HEK293 (cell line): ENCODE results near the gene CP.

Source experiments
- CTCF ChIA-PET: fragments of 350-600 bp; formaldehyde crosslinking; extraction: SDS; loops from one replicate; lab custom pipeline; 2021; ENCODE audit warnings: antibody characterized with exemption; lab: Yijun Ruan, JAX
- POLR2A ChIA-PET: fragments of 300-600 bp; formaldehyde crosslinking; extraction: SDS; loops from one replicate; lab custom pipeline; 2020; ENCODE audit warnings: antibody characterized with exemption, inconsistent platforms; lab: Yijun Ruan, JAX
- H3K27ac ChIP-seq: fragments of 200-500 bp; sonication (Bioruptor generic); 2 replicates; pipeline ENCODE4 v1.5.1; 2014; ENCODE audit warnings: low read depth, low read length, control low read depth, inconsistent platforms; ENCODE audit errors: extremely low read depth
- H3K36me3 ChIP-seq, 2 experiments: fragments of 200-500 bp in 1 of 2; sonication (Bioruptor generic) in 1 of 2; 1 replicate in 1 of 2; 2 replicates in 1 of 2; pipeline ENCODE4 v1.5.1; 2014 to 2017; ENCODE audit warnings: inconsistent platforms in 2 of 2, low read length in 2 of 2; ENCODE audit not compliant: control insufficient read depth in 2 of 2, insufficient read depth in 1 of 2
- H3K4me1 ChIP-seq: fragments of 200-500 bp; sonication (Bioruptor generic); 2 replicates; pipeline ENCODE4 v1.5.1; 2014; ENCODE audit warnings: mild to moderate bottlenecking, low read length, inconsistent platforms; ENCODE audit not compliant: control insufficient read depth, insufficient read depth
- H3K4me3 ChIP-seq: 2 replicates; pipeline ENCODE4 v1.5.1; 2011; ENCODE audit warnings: low read depth, mild to moderate bottlenecking, control low read depth, low read length, moderate library complexity
- H3K9me3 ChIP-seq: fragments of 200-500 bp; sonication (Bioruptor generic); 2 replicates; pipeline ENCODE4 v1.5.1; 2014; ENCODE audit warnings: low read depth, low read length, inconsistent platforms; ENCODE audit not compliant: control insufficient read depth, insufficient read depth
- BCL11A ChIP-seq: fragments of 450-650 bp; formaldehyde crosslinking; IDR thresholded peaks from 2 replicates; pipeline ENCODE4 v1.5.1; 2016; ENCODE audit warnings: low read depth, missing biosample characterization, missing genetic modification characterization
- EGR2 ChIP-seq: fragments of 450-650 bp; formaldehyde crosslinking; IDR thresholded peaks from 2 replicates; pipeline ENCODE4 v1.5.1; 2016; ENCODE audit warnings: low read depth, missing biosample characterization, missing genetic modification characterization
- GLIS2 ChIP-seq: fragments of 450-650 bp; formaldehyde crosslinking; IDR thresholded peaks from 2 replicates; pipeline ENCODE4 v1.5.1; 2016; ENCODE audit warnings: missing biosample characterization, missing genetic modification characterization
- MYNN ChIP-seq: fragments of 450-650 bp; formaldehyde crosslinking; IDR thresholded peaks from 2 replicates; pipeline ENCODE4 v1.5.1; 2016; ENCODE audit warnings: missing biosample characterization, missing genetic modification characterization, borderline replicate concordance
- RBAK ChIP-seq: fragments of 450-650 bp; formaldehyde crosslinking; IDR thresholded peaks from 2 replicates; pipeline ENCODE4 v1.5.1; 2016; ENCODE audit warnings: missing biosample characterization, missing genetic modification characterization
- REST ChIP-seq: fragments of 450-650 bp; formaldehyde crosslinking; IDR thresholded peaks from 2 replicates; pipeline ENCODE4 v1.5.1; 2016; ENCODE audit warnings: missing biosample characterization, missing genetic modification characterization
- SCRT1 ChIP-seq: fragments of 450-650 bp; formaldehyde crosslinking; IDR thresholded peaks from 2 replicates; pipeline ENCODE4 v1.5.1; 2016; ENCODE audit warnings: missing biosample characterization, missing genetic modification characterization, borderline replicate concordance
- WT1 ChIP-seq: fragments of 450-650 bp; formaldehyde crosslinking; IDR thresholded peaks from 2 replicates; pipeline ENCODE4 v1.5.1; 2016; ENCODE audit warnings: missing biosample characterization, missing genetic modification characterization
- ZBTB21 ChIP-seq: fragments of 450-650 bp; formaldehyde crosslinking; IDR thresholded peaks from 2 replicates; pipeline ENCODE4 v1.5.1; 2017; ENCODE audit warnings: missing biosample characterization, missing genetic modification characterization
- ZBTB8A ChIP-seq: fragments of 450-650 bp; formaldehyde crosslinking; IDR thresholded peaks from 2 replicates; pipeline ENCODE4 v1.5.1; 2016; ENCODE audit warnings: missing biosample characterization, missing genetic modification characterization
- ZNF112 ChIP-seq: fragments of 450-650 bp; formaldehyde crosslinking; IDR thresholded peaks from 2 replicates; pipeline ENCODE4 v1.5.0; 2017; ENCODE audit warnings: missing biosample characterization, missing genetic modification characterization
- ZNF155 ChIP-seq: fragments of 450-650 bp; formaldehyde crosslinking; IDR thresholded peaks from 2 replicates; pipeline ENCODE4 v1.5.1; 2016; ENCODE audit warnings: missing biosample characterization, missing genetic modification characterization
- ZNF16 ChIP-seq: fragments of 450-650 bp; formaldehyde crosslinking; IDR thresholded peaks from 2 replicates; pipeline ENCODE4 v1.5.1; 2016; ENCODE audit warnings: low read depth, missing biosample characterization, missing genetic modification characterization
- ZNF169 ChIP-seq: fragments of 450-650 bp; formaldehyde crosslinking; IDR thresholded peaks from 2 replicates; pipeline ENCODE4 v1.5.1; 2016; ENCODE audit warnings: missing biosample characterization, missing genetic modification characterization
- ZNF175 ChIP-seq: fragments of 450-650 bp; formaldehyde crosslinking; IDR thresholded peaks from 2 replicates; pipeline ENCODE4 v1.5.1; 2016; ENCODE audit warnings: missing biosample characterization, missing genetic modification characterization
- ZNF19 ChIP-seq: fragments of 450-650 bp; formaldehyde crosslinking; IDR thresholded peaks from 2 replicates; pipeline ENCODE4; 2016; ENCODE audit warnings: missing biosample characterization, missing genetic modification characterization, low read depth
- ZNF239 ChIP-seq: fragments of 450-650 bp; formaldehyde crosslinking; IDR thresholded peaks from 2 replicates; pipeline ENCODE4 v1.5.1; 2016; ENCODE audit warnings: missing biosample characterization, missing genetic modification characterization
- ZNF280D ChIP-seq: fragments of 450-650 bp; formaldehyde crosslinking; IDR thresholded peaks from 2 replicates; pipeline ENCODE4 v1.5.1; 2016; ENCODE audit warnings: missing biosample characterization, missing genetic modification characterization
- ZNF292 ChIP-seq: fragments of 450-650 bp; formaldehyde crosslinking; IDR thresholded peaks from 2 replicates; pipeline ENCODE4 v1.5.1; 2016; ENCODE audit warnings: low read depth, missing biosample characterization, missing genetic modification characterization, borderline replicate concordance
- ZNF404 ChIP-seq: fragments of 450-650 bp; formaldehyde crosslinking; IDR thresholded peaks from 2 replicates; pipeline ENCODE4 v1.5.1; 2017; ENCODE audit warnings: missing biosample characterization, missing genetic modification characterization
- ZNF529 ChIP-seq: fragments of 450-650 bp; formaldehyde crosslinking; IDR thresholded peaks from 2 replicates; pipeline ENCODE4 v1.5.1; 2017; ENCODE audit warnings: missing genetic modification characterization, missing biosample characterization; ENCODE audit not compliant: insufficient replicate concordance
- ZNF544 ChIP-seq: fragments of 450-650 bp; formaldehyde crosslinking; IDR thresholded peaks from 2 replicates; pipeline ENCODE4 v1.5.0; 2017; ENCODE audit warnings: missing biosample characterization, missing genetic modification characterization
- ZNF610 ChIP-seq: fragments of 450-650 bp; formaldehyde crosslinking; IDR thresholded peaks from 2 replicates; pipeline ENCODE4 v1.5.1; 2016; ENCODE audit warnings: missing biosample characterization, missing genetic modification characterization, borderline replicate concordance
- ZNF658 ChIP-seq: fragments of 450-650 bp; formaldehyde crosslinking; IDR thresholded peaks from 2 replicates; pipeline ENCODE4; 2016; ENCODE audit warnings: missing biosample characterization, missing genetic modification characterization
- ZNF660 ChIP-seq: fragments of 450-650 bp; IDR thresholded peaks from 2 replicates; pipeline ENCODE4 v1.5.1; 2018; ENCODE audit warnings: missing biosample characterization, mild to moderate bottlenecking, missing genetic modification characterization
- ZNF76 ChIP-seq: fragments of 450-650 bp; formaldehyde crosslinking; IDR thresholded peaks from 2 replicates; pipeline ENCODE4; 2016; ENCODE audit warnings: low read depth, missing biosample characterization, missing genetic modification characterization, borderline replicate concordance
- TF ChIP-seq, protein P1 (sequence below): fragments of 450-650 bp; formaldehyde crosslinking; IDR thresholded peaks from 2 replicates; pipeline ENCODE4 v1.5.1; 2016; ENCODE audit warnings: missing biosample characterization, missing genetic modification characterization
- TF ChIP-seq, protein P2 (sequence below): fragments of 450-650 bp; formaldehyde crosslinking; IDR thresholded peaks from 2 replicates; pipeline ENCODE4 v1.5.1; 2016; ENCODE audit warnings: missing biosample characterization, missing genetic modification characterization

The CP gene

DNA sequence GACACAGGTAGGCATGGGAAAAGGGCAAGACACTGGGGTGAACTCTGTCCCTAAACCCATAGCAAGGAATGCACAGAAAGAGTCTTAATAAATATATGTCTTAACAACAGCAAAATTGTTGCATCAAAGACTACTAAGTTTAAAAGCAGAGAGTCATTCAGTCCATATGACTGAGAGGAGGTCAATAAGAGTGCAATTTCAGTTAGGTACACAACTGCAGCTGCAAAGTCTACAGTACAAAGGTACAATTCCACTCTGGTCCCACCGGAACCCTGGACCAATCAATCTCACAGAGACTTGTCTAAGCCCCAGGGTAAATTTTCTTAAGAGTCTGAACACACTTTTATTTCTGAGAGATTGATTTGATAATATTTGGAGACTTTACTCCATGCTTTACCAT lies 6.9 kb downstream of the CP start (continued):
- no peak for TF ChIP-seq EGR2 (tag by site-specific recombination)
- no peak for TF ChIP-seq ZNF292 (tag by site-specific recombination)
- no peak for TF ChIP-seq ZNF155 (tag by site-specific recombination)
- TF ChIP-seq, all 188 proteins: peak for 0

GRCh38 chr3:149212386-149212785 lies 9.2 kb downstream of the CP start:
- no peak overlapping the region for H3K27ac ChIP-seq
- H3K4me1 ChIP-seq, result no peaks in the 10 kb centered on the region
- POLR2A ChIA-PET, result no interaction called here
- TF ChIP-seq GLIS2 (tag by site-specific recombination), result no peak
- TF ChIP-seq ZNF19 (tag by site-specific recombination), result no peak
- TF ChIP-seq MYNN (tag by site-specific recombination), result no peak
- TF ChIP-seq BCL11A, result no peak
- TF ChIP-seq RBAK (tag by site-specific recombination), result no peak
- no peak for TF ChIP-seq ZNF544 (tag by site-specific recombination)
- no peak for TF ChIP-seq ZBTB21 (tag by site-specific recombination)
- TF ChIP-seq ZNF112 (tag by site-specific recombination), result no peak
- TF ChIP-seq, protein P1, sequence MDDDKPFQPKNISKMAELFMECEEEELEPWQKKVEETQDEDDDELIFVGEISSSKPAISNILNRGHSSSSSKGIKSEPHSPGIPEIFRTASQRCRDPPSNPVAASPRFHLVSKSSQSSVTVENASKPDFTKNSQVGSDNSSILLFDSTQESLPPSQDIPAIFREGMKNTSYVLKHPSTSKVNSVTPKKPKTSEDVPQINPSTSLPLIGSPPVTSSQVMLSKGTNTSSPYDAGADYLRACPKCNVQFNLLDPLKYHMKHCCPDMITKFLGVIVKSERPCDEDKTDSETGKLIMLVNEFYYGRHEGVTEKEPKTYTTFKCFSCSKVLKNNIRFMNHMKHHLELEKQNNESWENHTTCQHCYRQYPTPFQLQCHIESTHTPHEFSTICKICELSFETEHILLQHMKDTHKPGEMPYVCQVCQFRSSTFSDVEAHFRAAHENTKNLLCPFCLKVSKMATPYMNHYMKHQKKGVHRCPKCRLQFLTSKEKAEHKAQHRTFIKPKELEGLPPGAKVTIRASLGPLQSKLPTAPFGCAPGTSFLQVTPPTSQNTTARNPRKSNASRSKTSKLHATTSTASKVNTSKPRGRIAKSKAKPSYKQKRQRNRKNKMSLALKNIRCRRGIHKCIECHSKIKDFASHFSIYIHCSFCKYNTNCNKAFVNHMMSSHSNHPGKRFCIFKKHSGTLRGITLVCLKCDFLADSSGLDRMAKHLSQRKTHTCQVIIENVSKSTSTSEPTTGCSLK (tag by site-specific recombination), result no peak
- no peak for TF ChIP-seq ZNF175 (tag by site-specific recombination)
- no peak for TF ChIP-seq REST (tag by site-specific recombination)
- TF ChIP-seq ZNF16 (tag by site-specific recombination), result no peak
- TF ChIP-seq ZNF610 (tag by site-specific recombination), result no peak
- TF ChIP-seq ZNF660 (tag by site-specific recombination), result no peak
- TF ChIP-seq, protein P2, sequence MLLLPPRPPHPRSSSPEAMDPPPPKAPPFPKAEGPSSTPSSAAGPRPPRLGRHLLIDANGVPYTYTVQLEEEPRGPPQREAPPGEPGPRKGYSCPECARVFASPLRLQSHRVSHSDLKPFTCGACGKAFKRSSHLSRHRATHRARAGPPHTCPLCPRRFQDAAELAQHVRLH (tag by site-specific recombination), result no peak
- TF ChIP-seq ZNF404 (tag by site-specific recombination), result no peak
- TF ChIP-seq ZNF239, result no peak
- H3K4me3 ChIP-seq, result no peak overlapping the region
- CTCF ChIA-PET, result interaction anchor here (0.7 kb wide), 1 partner anchor 63 kb away, joined by 3 read pairs; no protein-coding TSS in a partner anchor
- H3K9me3 ChIP-seq, result no peaks in the 10 kb centered on the region
- H3K36me3 ChIP-seq, result no peaks in the 10 kb centered on the region

DNA sequence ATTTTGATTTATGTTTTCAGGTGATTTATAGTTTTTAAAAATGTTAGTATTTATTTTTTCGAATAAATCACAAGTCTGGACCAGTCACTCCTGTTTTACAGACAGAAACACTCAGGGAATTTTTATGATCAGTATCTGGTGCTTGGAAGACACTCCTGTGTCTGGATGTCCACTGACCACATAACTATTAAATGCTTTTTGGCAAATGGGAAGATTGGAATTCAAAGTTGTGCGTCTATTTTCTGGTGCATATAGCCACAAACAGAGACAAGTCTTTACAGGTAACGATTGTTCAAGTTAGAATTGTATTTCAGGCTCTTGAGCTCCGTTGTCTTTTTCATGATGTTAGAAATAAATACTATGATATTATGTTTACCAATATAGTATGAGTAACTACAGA lies 12.2 kb downstream of the CP start:
- Histone ChIP-seq H3K27ac (no peak overlapping the region), H3K4me3 (no peak overlapping the region), H3K36me3 (no peaks in the 10 kb centered on the region), H3K9me3 (no peaks in the 10 kb centered on the region), H3K4me1 (no peaks in the 10 kb centered on the region)
- ChIA-PET POLR2A (no interaction called here), CTCF (no interaction called here)
- no peak for TF ChIP-seq WT1 (tag by site-specific recombination)
- no peak for TF ChIP-seq ZNF280D (tag by site-specific recombination)
- TF ChIP-seq ZBTB8A, result no peak
- TF ChIP-seq ZNF169 (tag by site-specific recombination), result no peak
- TF ChIP-seq ZNF658 (tag by site-specific recombination), result no peak
- no peak for TF ChIP-seq ZNF529 (tag by site-specific recombination)
- TF ChIP-seq SCRT1, result no peak
- TF ChIP-seq ZNF76, result no peak
